HG02981 (cell line): Measurements from ENCODE around the gene BHLHA9.

Experiments
- ATAC-seq: cut with Tn5 transposase; IDR thresholded peaks from one replicate; pipeline ENCODE4 v1.9.1; 2021; ENCODE audit warnings: mild to moderate bottlenecking, moderate library complexity; ENCODE audit not compliant: unreplicated experiment

The BHLHA9 gene

DNA sequence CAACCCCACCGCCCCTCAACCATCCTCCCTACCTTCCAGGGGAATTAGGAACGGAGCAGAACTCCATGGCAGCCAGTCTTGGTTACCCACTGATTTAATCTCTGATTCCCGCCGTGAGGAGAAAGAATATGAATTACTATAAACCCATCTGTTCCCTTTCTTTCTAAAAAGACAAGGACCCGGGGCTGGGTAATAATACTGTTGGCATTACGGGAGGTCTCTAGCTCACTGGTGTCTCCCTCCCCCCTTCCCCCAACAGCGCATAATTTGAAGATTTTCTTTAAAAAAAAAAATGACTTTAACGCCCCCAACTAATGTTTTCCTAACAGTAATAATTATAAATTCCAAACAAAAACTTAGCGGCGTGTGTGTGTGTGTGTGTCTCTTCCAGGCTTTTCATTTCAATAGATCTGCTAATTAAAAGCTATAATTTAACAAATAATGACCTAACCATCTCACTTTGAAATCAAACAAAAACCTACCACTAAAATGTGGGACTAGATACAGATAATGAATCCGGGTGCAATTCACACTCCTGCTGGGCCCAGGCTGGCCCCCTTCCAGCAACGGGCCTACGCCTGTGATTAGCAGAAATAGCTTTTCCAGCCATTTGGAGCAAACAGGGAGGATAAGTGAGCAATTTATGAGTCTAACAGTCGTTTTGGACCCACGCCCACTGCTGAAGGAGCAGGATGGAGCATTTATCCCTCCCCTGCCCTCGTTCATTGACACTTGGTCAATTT is 18.2 kb upstream of the BHLHA9 start:
- ATAC-seq = no peak

DNA sequence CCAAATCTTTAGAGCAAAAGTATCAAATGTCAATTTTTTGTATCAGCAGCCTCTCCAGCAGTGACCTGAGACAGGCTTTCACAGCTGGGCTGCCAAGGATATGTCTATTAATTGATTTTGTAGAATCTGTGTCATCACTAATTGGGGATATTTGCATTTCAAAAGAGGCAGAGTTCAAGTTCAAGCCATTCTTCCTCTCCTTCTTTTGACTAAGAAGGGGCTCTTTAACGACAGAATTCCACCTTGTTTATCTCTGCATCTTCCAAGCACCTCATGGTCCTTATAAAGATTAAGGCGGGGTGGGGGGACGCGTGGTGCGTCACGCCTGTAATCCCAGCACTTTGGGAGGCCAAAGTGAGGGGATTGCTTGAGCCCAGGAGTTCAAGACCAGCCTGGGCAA is 15.2 kb upstream of the BHLHA9 start:
- no peak for ATAC-seq

DNA sequence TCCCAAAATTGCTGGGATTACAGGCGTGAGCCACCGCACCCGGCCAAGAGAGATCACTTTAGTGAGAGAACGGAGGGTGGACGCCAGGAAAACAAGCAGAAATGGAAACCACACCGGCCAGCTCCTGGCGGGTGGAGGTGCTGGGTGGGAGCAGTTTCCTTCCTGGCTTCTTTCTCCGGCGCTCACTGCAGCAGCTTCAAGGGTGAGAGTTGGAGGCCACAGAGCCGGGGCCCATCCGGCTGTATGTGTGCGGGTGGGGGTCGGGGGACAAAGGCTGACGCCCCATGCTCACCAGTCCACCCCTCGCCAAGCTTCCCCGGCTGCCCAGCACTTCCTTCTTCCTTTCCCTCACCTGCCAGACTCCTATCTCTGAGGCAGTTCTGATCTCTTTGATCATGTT is 13.5 kb upstream of the BHLHA9 start:
- ATAC-seq = no peak

DNA sequence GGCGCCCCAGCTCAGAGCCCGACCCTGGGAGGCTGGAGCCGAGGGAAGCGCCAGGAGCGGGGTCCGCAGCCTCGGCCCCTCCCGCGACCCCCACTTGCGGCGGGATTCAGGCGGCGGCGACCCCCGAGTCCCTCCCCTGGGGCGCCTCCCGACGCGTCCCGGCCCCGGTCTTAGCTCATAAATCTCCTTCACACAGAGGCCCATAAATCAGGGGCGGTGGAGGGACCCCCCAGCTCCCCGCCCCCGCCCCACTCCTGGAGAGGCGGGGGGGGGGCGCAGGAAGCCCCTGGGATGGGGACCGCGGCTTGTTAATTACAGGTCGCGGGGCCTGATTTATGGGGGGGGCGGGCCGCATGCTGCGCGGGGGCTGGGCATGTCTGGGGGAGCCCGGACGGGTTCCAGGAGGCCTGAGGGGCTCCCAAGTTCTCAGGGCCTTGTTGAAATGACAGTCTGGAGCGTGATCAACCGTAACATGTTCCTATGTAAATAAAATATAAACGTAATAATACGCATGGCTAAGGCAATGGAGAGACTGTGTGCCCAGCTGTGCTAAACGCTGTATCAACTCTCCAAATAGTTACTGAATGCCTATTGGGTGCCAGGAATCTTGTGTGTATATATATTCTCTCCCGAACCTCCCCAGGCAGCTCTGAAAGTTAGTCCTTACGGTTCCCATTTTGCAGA is 10.0 kb upstream of the BHLHA9 start:
- ATAC-seq = no peak

GRCh38 chr17:1260770-1261161 is 9.5 kb upstream of the BHLHA9 start:
- ATAC-seq = no peak

GRCh38 chr17:1264196-1264595 is 6.0 kb upstream of the BHLHA9 start:
- ATAC-seq = no peak

GRCh38 chr17:1267471-1267943 is 2.7 kb upstream of the BHLHA9 start:
- ATAC-seq = no peak

- no peak for ATAC-seq
These were observed 783 bp downstream of the BHLHA9 start for GRCh38 chr17:1271030-1271423.

- ATAC-seq = no peak
These were observed 1.2 kb downstream of the BHLHA9 start for GRCh38 chr17:1271441-1271840.

DNA sequence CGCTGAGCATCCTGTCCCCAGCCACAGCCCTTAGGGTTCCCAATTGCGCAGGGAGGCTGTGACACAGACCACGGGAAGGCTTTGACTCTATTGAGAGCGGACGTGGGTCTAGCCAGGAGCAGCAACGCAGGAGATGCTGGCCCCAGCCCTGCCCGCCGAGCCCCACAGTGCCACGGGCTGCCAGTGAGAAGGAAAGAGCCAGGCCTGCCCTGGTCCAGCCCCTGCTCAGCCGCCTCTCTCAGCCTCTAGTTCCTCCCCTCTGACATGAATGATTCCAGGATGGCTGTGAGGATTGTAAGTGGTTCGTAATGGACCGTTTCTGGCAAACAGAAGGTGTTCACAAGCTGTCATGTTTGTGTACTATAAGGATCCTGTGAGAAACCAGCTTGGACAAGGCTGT is 2.5 kb downstream of the BHLHA9 start:
- no peak for ATAC-seq

DNA sequence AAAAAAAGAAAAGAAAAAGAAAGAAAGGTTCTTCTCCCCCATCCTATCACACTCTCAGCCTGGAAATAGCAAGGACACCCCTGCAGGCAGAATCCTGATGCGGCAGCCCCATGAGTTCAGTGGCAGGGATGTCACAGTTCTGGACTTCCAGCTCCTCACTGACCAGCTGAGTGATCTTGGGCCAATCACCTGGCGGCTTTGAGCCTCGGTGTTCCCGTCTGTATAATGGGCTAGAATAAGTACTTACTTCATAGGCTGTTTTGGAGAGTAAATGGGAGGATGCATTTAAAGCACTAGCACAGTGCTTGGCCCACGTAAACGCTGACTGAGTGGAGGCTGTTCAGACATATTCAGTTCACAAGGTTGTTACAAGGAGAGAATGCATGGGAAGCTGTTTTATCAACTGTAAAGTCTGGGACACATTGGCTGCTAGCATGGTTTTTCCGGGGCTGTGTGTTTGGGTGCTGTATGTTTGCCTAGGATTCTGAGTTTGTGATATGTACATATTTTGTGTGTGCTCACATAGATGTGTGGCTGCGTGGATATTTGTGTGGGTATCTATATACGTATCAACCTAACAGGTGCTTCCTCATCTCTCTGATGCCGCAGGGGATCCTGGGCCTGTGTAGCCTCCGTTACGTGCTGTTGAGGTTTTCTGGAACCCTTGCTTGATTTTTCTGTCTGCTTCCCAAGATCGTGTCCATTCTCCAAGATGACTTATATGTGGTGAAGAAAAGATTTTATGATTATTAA is 3.4 kb downstream of the BHLHA9 start:
- no peak for ATAC-seq

GRCh38 chr17:1274245-1274608 is 4.0 kb downstream of the BHLHA9 start:
- ATAC-seq = no peak

GRCh38 chr17:1275205-1275961 is 5.1 kb downstream of the BHLHA9 start:
- no peak for ATAC-seq

DNA sequence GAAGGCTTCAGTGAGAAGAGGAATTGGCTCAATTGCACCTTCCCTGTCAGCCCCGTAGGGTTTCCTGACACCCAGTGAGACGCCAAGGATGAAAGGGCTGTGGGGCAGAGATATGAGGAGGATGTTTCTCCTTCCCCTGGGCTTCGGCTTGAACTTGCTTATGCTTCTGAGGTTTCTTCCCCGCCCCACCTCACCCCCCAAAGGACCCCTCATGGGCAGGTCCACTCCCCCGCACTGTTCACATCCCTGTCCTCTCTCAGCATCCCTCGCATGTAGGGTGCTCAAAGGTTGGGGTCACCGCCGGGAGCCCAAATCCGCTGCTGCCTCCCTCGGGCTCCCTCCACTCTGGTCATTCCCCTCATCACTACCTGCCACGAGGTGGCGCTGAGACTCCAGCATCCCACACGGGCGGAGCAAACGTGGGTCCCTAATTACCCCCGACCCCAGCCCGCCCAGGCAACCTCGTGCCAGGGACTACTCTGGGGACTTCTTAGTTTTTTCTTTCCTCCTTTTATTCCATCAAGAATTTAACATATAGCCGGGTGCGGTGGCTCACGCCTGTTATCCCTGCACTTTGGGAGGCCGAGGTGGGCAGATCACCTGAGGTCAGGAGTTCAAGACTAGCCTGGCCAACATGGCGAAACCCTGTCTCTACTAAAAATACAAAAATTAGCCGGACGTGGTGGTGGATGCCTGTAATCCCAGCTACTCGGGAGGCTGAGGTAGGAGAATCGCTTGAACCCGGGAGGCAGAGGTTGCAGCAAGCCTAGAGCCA is 5.9 kb downstream of the BHLHA9 start:
- no peak for ATAC-seq

GRCh38 chr17:1280652-1281051 is 10.4 kb downstream of the BHLHA9 start:
- no peak for ATAC-seq

DNA sequence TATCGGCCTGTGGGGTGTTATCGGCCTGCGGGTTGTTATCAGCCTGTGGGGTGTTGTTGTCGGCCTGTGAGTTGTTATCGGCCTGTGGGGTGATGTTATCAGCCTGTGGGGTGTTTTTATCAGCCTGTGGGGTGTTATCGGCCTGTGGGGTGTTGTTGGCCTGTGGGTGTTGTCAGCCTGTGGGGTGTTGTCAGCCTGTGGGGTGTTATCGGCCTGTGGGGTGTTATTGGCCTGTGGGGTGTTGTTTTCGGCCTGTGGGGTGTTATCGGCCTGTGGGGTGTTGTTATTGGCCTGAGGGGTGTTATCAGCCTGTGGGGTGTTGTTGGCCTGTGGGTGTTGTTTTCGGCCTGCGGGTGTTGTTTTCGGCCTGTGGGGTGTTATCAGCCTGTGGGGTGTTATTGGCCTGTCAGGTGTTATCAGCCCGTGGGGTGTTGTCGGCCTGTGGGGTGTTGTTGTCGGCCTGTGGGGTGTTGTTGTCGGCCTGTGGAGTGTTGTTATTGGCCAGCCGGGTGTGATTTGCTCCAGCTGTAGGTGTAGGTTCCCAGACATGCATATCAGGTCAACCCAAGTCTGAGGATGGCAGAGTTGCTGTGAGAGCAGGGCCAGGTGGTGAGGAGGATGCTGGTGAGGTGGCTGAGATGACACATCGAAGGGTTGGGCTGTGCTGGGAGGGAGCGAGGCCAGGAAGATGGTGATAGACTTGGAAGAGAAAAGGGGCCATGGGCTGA is 16.3 kb downstream of the BHLHA9 start:
- no peak for ATAC-seq

- no peak for ATAC-seq
These were observed 19.5 kb downstream of the BHLHA9 start for GRCh38 chr17:1289695-1290094.

- ATAC-seq = no peak
These were observed 20.4 kb downstream of the BHLHA9 start for GRCh38 chr17:1290676-1291075.

DNA sequence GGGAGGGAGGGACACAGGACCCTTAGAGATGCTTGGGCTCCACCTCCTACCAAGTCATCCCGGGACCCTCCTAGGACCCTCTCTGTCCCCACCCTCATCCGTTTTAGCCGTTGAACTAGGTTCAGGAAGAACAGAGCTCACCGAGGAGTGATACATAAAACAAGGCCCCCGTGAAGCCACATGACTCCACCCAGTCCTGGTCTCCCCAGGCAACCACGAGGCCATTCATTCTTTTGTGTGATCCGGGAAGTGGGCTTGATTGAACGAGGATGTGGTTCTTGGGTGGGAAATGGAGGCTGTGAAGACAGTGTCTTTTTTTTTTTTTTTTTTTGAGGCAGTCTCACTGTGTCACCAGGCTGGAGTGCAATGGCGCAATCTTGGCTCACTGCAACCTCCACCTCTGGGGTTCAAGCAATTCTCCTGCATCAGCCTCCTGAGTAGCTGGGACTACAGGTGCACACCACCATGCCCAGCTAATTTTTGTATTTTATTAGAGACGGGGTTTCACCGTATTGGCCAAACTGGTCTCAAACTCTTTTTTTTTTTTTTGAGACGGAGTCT is 24.0 kb downstream of the BHLHA9 start:
- ATAC-seq = no peak
